Neural cell (in vitro differentiated cells): ENCODE data around the gene CRAT. TPM values are rescaled to one million over a fixed set of nuclear protein-coding genes. Genes with fewer than 3 reads are reported as not detected.

Experiments used
- H2AFZ ChIP-seq: fragments of 200-600, 300-800 bp; sonication (generic), shearing (Covaris generic); 2 replicates; pipeline ENCODE4 v1.6.0; 2014; ENCODE audit warnings: low read depth, mild to moderate bottlenecking, antibody characterized with exemption, low read length, moderate library complexity
- H3F3A ChIP-seq: fragments of 200-600 bp; shearing (Covaris generic); 2 replicates; pipeline ENCODE4 v1.6.1; 2016; ENCODE audit warnings: mild to moderate bottlenecking, moderate library complexity, mixed read lengths, antibody characterized with exemption, low read length; ENCODE audit not compliant: insufficient read depth, poor library complexity, severe bottlenecking
- H3K27ac ChIP-seq: fragments of 200-600, 300-800 bp; sonication (generic), shearing (Covaris generic); 2 replicates; pipeline ENCODE4 v1.5.1; 2014; ENCODE audit warnings: mild to moderate bottlenecking, low read length, moderate library complexity
- H3K27me3 ChIP-seq: fragments of 300-800, 200-600 bp; sonication (generic), shearing (Covaris generic); 2 replicates; pipeline ENCODE4 v1.6.0; 2014; ENCODE audit warnings: mild to moderate bottlenecking, low read depth, low read length, moderate library complexity; ENCODE audit not compliant: insufficient read depth
- H3K36me3 ChIP-seq: fragments of 300-800, 200-600 bp; sonication (generic), shearing (Covaris generic); 2 replicates; pipeline ENCODE4 v1.5.1; 2014; ENCODE audit warnings: mild to moderate bottlenecking, antibody characterized with exemption, low read length, moderate library complexity; ENCODE audit not compliant: insufficient read depth
- H3K4me2 ChIP-seq: fragments of 300-800, 200-600 bp; sonication (generic), shearing (Covaris generic); 2 replicates; pipeline ENCODE4 v1.6.0; 2014; ENCODE audit warnings: mild to moderate bottlenecking, low read length
- H3K4me3 ChIP-seq: fragments of 300-800, 200-600 bp; sonication (generic), shearing (Covaris generic); 2 replicates; pipeline ENCODE4 v1.5.1; 2014; ENCODE audit warnings: mild to moderate bottlenecking, low read length, moderate library complexity
- H3K79me2 ChIP-seq: fragments of 200-600 bp; shearing (Covaris generic); replicated peaks from 2 replicates; pipeline ENCODE4 v1.6.0; 2014; ENCODE audit warnings: mild to moderate bottlenecking, low read length, moderate library complexity; ENCODE audit not compliant: insufficient read depth
- H3K9ac ChIP-seq: fragments of 300-800, 200-600 bp; sonication (generic), shearing (Covaris generic); 2 replicates; pipeline ENCODE4 v1.6.1; 2016; ENCODE audit warnings: mild to moderate bottlenecking, low read length, mixed read lengths
- H3K9me2 ChIP-seq: fragments of 200-600 bp; shearing (Covaris generic); 2 replicates; pipeline ENCODE4 v1.6.1; 2016; ENCODE audit warnings: mild to moderate bottlenecking, low read length, mixed read lengths; ENCODE audit not compliant: insufficient read depth
- H3K9me3 ChIP-seq: fragments of 200-600, 300-800 bp; sonication (generic), shearing (Covaris generic); 2 replicates; pipeline ENCODE4 v1.6.1; 2016; ENCODE audit warnings: mild to moderate bottlenecking, mixed run types, low read length, moderate library complexity, mixed read lengths
- H4K20me1 ChIP-seq: fragments of 200-600 bp; shearing (Covaris generic); 2 replicates; pipeline ENCODE4 v1.6.1; 2016; ENCODE audit warnings: mild to moderate bottlenecking, mixed run types; ENCODE audit not compliant: insufficient read depth
- CTCF ChIP-seq: fragments of 450-650 bp; IDR thresholded peaks from 2 replicates; pipeline ENCODE4 v1.5.1; 2014; ENCODE audit warnings: antibody characterized with exemption, mild to moderate bottlenecking, moderate library complexity; ENCODE audit not compliant: poor library complexity, severe bottlenecking
- EP300 ChIP-seq: fragments of 450-650 bp; conservative IDR thresholded peaks from 2 replicates; pipeline ENCODE4 v1.6.1; 2014; ENCODE audit warnings: antibody characterized with exemption, mild to moderate bottlenecking, moderate library complexity; ENCODE audit not compliant: poor library complexity, severe bottlenecking
- EZH2 ChIP-seq: fragments of 200-600, 300-800 bp; shearing (Covaris generic), sonication (generic); IDR thresholded peaks from 2 replicates; pipeline ENCODE4 v1.6.1; 2014; ENCODE audit warnings: antibody characterized with exemption, low read length, borderline replicate concordance, mild to moderate bottlenecking; ENCODE audit not compliant: insufficient read depth, poor library complexity, severe bottlenecking
- MXI1 ChIP-seq: fragments of 450-650 bp; conservative IDR thresholded peaks from 2 replicates; pipeline ENCODE4 v1.6.1; 2014; ENCODE audit warnings: antibody characterized with exemption, mild to moderate bottlenecking; ENCODE audit not compliant: poor library complexity, severe bottlenecking
- POLR2AphosphoS5 ChIP-seq: IDR thresholded peaks from 2 replicates; pipeline ENCODE4 v1.6.1; 2012
- RAD21 ChIP-seq: fragments of 450-650 bp; conservative IDR thresholded peaks from 2 replicates; pipeline ENCODE4 v1.6.1; 2014; ENCODE audit warnings: antibody characterized with exemption, mild to moderate bottlenecking, moderate library complexity
- SMC3 ChIP-seq: fragments of 450-650 bp; conservative IDR thresholded peaks from 2 replicates; pipeline ENCODE4 v1.6.1; 2014; ENCODE audit warnings: antibody characterized with exemption, mild to moderate bottlenecking, moderate library complexity; ENCODE audit not compliant: poor library complexity
- TAF1 ChIP-seq: IDR thresholded peaks from 2 replicates; pipeline ENCODE4 v1.6.1; 2012; ENCODE audit warnings: low read depth
- polyA plus RNA-seq: library from polyadenylated mRNA; depleted of rRNA; stranded (reverse); fragments of >200 nt; gene quantifications from 2 replicates; pipeline ENCODE4 v1.2.3, GENCODE V29; 2014
- TF ChIP-seq, protein P1 (sequence below): IDR thresholded peaks from 2 replicates; pipeline ENCODE4 v1.6.1; 2012; ENCODE audit warnings: borderline replicate concordance

Gene CRAT
- polyA plus RNA-seq, 1 donor from 2014 or later: 14.3 TPM

- no peak overlapping the region for H3K4me3 ChIP-seq
- no peak overlapping the region for H3K9ac ChIP-seq
- no peaks in the 10 kb centered on the region for H3K36me3 ChIP-seq
- no peaks in the 10 kb centered on the region for H3K79me2 ChIP-seq
- H3K27ac ChIP-seq: no peak overlapping the region
- TF ChIP-seq, protein P1, sequence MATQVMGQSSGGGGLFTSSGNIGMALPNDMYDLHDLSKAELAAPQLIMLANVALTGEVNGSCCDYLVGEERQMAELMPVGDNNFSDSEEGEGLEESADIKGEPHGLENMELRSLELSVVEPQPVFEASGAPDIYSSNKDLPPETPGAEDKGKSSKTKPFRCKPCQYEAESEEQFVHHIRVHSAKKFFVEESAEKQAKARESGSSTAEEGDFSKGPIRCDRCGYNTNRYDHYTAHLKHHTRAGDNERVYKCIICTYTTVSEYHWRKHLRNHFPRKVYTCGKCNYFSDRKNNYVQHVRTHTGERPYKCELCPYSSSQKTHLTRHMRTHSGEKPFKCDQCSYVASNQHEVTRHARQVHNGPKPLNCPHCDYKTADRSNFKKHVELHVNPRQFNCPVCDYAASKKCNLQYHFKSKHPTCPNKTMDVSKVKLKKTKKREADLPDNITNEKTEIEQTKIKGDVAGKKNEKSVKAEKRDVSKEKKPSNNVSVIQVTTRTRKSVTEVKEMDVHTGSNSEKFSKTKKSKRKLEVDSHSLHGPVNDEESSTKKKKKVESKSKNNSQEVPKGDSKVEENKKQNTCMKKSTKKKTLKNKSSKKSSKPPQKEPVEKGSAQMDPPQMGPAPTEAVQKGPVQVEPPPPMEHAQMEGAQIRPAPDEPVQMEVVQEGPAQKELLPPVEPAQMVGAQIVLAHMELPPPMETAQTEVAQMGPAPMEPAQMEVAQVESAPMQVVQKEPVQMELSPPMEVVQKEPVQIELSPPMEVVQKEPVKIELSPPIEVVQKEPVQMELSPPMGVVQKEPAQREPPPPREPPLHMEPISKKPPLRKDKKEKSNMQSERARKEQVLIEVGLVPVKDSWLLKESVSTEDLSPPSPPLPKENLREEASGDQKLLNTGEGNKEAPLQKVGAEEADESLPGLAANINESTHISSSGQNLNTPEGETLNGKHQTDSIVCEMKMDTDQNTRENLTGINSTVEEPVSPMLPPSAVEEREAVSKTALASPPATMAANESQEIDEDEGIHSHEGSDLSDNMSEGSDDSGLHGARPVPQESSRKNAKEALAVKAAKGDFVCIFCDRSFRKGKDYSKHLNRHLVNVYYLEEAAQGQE: no peak
- no peak for TF ChIP-seq EZH2
- no peak for TF ChIP-seq POLR2AphosphoS5
- TF ChIP-seq CTCF: no peak
- no peak for TF ChIP-seq EP300
- TF ChIP-seq SMC3: no peak
- no peak for TF ChIP-seq RAD21
- no peak overlapping the region for H2AFZ ChIP-seq
- H3F3A ChIP-seq: no peaks in the 10 kb centered on the region
- H3K9me2 ChIP-seq: no peaks in the 10 kb centered on the region
- no peaks in the 10 kb centered on the region for H3K27me3 ChIP-seq
- H4K20me1 ChIP-seq: no peaks in the 10 kb centered on the region
- no peaks in the 10 kb centered on the region for H3K9me3 ChIP-seq
- no peak overlapping the region for H3K4me2 ChIP-seq
These were observed 27.5 kb upstream of the CRAT start for GRCh38 chr9:129138144-129138462.

DNA sequence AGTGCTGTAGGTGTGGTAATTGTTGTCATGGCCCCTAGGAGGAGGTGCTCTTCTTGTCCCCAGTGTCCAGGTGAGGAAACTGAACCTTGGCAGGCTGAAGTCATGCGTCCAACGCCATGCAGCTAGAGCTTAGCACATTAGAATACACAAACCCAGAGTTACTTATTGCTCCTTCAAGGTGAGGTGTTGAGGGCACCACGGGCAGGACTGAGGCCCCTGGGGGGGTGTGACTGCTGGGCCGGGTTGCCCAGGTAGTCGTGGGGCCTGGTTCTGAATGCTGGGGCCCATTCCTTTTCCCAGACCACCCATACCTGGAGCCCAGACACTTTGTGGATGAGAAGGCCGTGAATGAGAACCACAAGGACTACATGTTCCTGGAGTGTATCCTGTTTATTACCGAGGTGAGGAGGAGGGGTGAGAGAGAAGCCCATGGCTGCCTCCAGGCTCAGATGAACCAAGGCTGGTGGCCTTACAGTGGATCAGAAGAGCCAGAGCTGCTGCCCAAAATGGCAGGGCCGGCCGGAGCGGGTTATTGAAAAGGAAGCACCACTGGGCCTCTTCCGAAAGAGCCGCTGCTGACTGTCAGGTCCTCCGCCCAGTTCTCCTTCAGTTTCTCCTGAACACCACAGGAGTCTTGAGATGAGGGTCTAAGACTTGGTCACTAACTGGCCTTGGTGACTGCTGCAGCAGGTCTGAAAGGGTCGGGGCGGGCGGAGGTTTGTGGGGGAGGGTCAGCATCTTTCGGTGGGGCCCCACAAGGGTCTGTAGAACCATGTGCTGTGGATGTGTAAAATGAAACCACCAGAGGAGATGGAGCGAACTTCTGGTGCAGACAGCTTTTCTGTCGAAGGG is 26.9 kb upstream of the CRAT start:
- Histone ChIP-seq H4K20me1 (no peaks in the 10 kb centered on the region), H2AFZ (no peak overlapping the region), H3K27me3 (no peaks in the 10 kb centered on the region), H3K27ac (no peak overlapping the region), H3K9me2 (no peaks in the 10 kb centered on the region), H3K4me3 (no peak overlapping the region), H3K4me2 (no peak overlapping the region), H3K36me3 (no peaks in the 10 kb centered on the region), H3K9ac (no peak overlapping the region), H3F3A (no peaks in the 10 kb centered on the region), H3K79me2 (no peaks in the 10 kb centered on the region), H3K9me3 (no peaks in the 10 kb centered on the region)
- no peak for TF ChIP-seq EP300
- TF ChIP-seq, protein P1: no peak
- no peak for TF ChIP-seq CTCF
- no peak for TF ChIP-seq EZH2
- TF ChIP-seq RAD21: no peak
- no peak for TF ChIP-seq POLR2AphosphoS5
- no peak for TF ChIP-seq TAF1
- no peak for TF ChIP-seq MXI1
- no peak for TF ChIP-seq SMC3
